ENCODE results near the gene ZNF628. TPM values are rescaled to one million over a fixed set of nuclear protein-coding genes. Genes with fewer than 3 reads are reported as not detected.

ZNF628 gene
- total RNA-seq, 1 donor from 2014 or later = 15.8 TPM

- H3K4me3 ChIP-seq (ENCODE audit: low read depth, low read length) = peak overlapping the region; percentile 79
- TF ChIP-seq CTCF (IDR thresholded peaks at IDR 0.05; ENCODE audit: insufficient read depth, low read length, poor library complexity, severe bottlenecking) = peak; percentile 34
- DNase-seq (ENCODE audit: low read depth) = no peak
Observed at GRCh38 chr19:55486043-55486970, 9.9 kb downstream of the ZNF628 start.

GRCh38 chr19:55486971-55487923, 10.8 kb downstream of the ZNF628 start:
- peaks cover 1% of the 10 kb centered on the region for H3K36me3 ChIP-seq (ENCODE audit: control insufficient read depth, insufficient read depth, low read length)
- DNase-seq (ENCODE audit: low read depth) = peak; percentile 85
- no peaks in the 10 kb centered on the region for H3K27me3 ChIP-seq (ENCODE audit: control insufficient read depth, insufficient read depth, low read length)
- TF ChIP-seq CTCF (IDR thresholded peaks at IDR 0.05; ENCODE audit: insufficient read depth, low read length, poor library complexity, severe bottlenecking) = no peak
- H3K4me3 ChIP-seq (ENCODE audit: low read depth, low read length) = no peak overlapping the region

More at GRCh38 chr19:55486043-55486970, 9.9 kb downstream of the ZNF628 start:
- H3K36me3 ChIP-seq (ENCODE audit: control insufficient read depth, insufficient read depth, low read length) = peaks cover 1% of the 10 kb centered on the region
- no peaks in the 10 kb centered on the region for H3K27me3 ChIP-seq (ENCODE audit: control insufficient read depth, insufficient read depth, low read length)

GRCh38 chr19:55487924-55488687, 11.7 kb downstream of the ZNF628 start, which contains the start of gene SSC5D:
TSS of gene SSC5D (plus strand) at chr19:55488436. CDS start at chr19:55488590, 154 bp downstream.
- Histone ChIP-seq H3K4me3 (ENCODE audit: low read depth, low read length) (no peak within 1 kb of the TSS), H3K27me3 (ENCODE audit: control insufficient read depth, insufficient read depth, low read length) (no peaks in the 10 kb centered on the region), H3K36me3 (ENCODE audit: control insufficient read depth, insufficient read depth, low read length) (peaks cover 1% of the 10 kb centered on the region)
- TF ChIP-seq CTCF (IDR thresholded peaks at IDR 0.05; ENCODE audit: insufficient read depth, low read length, poor library complexity, severe bottlenecking) = no peak
- DNase-seq (ENCODE audit: low read depth) = no peak

GRCh38 chr19:55488986-55489710, 12.7 kb downstream of the ZNF628 start:
- DNase-seq (ENCODE audit: low read depth) = no peak
- Histone ChIP-seq H3K27me3 (ENCODE audit: control insufficient read depth, insufficient read depth, low read length) (no peaks in the 10 kb centered on the region), H3K36me3 (ENCODE audit: control insufficient read depth, insufficient read depth, low read length) (no peaks in the 10 kb centered on the region), H3K4me3 (ENCODE audit: low read depth, low read length) (no peak overlapping the region)
- TF ChIP-seq CTCF (IDR thresholded peaks at IDR 0.05; ENCODE audit: insufficient read depth, low read length, poor library complexity, severe bottlenecking) = no peak

Data from kidney epithelial cell (primary cell).